ENCODE measurements around the gene NHLRC1.

NHLRC1 gene

DNA sequence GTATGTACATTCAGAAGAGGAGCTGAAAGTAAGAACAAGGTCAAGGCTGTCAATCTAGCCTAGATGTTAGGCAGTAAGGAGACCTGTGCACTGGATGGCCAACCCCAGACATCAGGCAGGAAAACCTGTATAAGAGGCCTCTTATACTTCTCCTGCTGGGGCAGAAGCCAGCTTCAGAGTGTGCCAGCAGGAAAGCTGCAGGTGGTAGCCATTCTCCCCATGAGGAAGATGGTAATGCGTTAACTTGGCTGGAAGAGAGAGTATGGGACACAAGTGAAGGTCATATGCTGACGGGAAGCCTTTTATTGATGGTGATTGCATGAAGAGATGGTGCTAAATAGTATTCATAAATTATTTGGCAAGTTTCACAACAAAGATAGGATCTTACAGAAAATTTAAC is 20.6 kb downstream of the NHLRC1 start:
- no peak for TF ChIP-seq EZH2 (IDR thresholded peaks at IDR 0.05; ENCODE audit: borderline replicate concordance, low read depth, low read length, severe bottlenecking)
- TF ChIP-seq, protein P1, sequence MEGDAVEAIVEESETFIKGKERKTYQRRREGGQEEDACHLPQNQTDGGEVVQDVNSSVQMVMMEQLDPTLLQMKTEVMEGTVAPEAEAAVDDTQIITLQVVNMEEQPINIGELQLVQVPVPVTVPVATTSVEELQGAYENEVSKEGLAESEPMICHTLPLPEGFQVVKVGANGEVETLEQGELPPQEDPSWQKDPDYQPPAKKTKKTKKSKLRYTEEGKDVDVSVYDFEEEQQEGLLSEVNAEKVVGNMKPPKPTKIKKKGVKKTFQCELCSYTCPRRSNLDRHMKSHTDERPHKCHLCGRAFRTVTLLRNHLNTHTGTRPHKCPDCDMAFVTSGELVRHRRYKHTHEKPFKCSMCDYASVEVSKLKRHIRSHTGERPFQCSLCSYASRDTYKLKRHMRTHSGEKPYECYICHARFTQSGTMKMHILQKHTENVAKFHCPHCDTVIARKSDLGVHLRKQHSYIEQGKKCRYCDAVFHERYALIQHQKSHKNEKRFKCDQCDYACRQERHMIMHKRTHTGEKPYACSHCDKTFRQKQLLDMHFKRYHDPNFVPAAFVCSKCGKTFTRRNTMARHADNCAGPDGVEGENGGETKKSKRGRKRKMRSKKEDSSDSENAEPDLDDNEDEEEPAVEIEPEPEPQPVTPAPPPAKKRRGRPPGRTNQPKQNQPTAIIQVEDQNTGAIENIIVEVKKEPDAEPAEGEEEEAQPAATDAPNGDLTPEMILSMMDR (IDR thresholded peaks at IDR 0.05; ENCODE audit: borderline replicate concordance, extremely low read depth, low read length, poor library complexity, severe bottlenecking): no peak
- Histone ChIP-seq H2AFZ (ENCODE audit: low read depth, low read length) (no peak overlapping the region), H3K4me1 (ENCODE audit: insufficient read depth, low read length) (no peaks in the 10 kb centered on the region), H4K20me1 (ENCODE audit: insufficient read depth, low read length) (no peaks in the 10 kb centered on the region), H3K9ac (ENCODE audit: low read depth, low read length) (no peak overlapping the region), H3K79me2 (ENCODE audit: insufficient read depth, low read length) (no peaks in the 10 kb centered on the region), H3K9me3 (ENCODE audit: insufficient read depth, low read length, severe bottlenecking) (no peaks in the 10 kb centered on the region), H3K36me3 (ENCODE audit: insufficient read depth, low read length) (no peaks in the 10 kb centered on the region), H3K4me2 (ENCODE audit: insufficient read depth, low read length) (no peak overlapping the region), H3K27ac (ENCODE audit: low read length) (no peak overlapping the region), H3K27me3 (ENCODE audit: insufficient read depth, low read length, poor library complexity) (no peaks in the 10 kb centered on the region), H3K4me3 (ENCODE audit: low read depth in 1 of 2, low read length in 2 of 2) (no peak overlapping the region)
- DNase-seq (no peak), ATAC-seq (ENCODE audit: insufficient read depth, low read depth) (no peak)

- Histone ChIP-seq H4K20me1 (ENCODE audit: insufficient read depth, low read length) (no peaks in the 10 kb centered on the region), H3K36me3 (ENCODE audit: insufficient read depth, low read length) (no peaks in the 10 kb centered on the region), H3K79me2 (ENCODE audit: insufficient read depth, low read length) (no peaks in the 10 kb centered on the region), H3K4me2 (ENCODE audit: insufficient read depth, low read length) (no peak overlapping the region), H3K4me3 (ENCODE audit: low read depth in 1 of 2, low read length in 2 of 2) (no peak overlapping the region), H3K27me3 (ENCODE audit: insufficient read depth, low read length, poor library complexity) (no peaks in the 10 kb centered on the region), H3K27ac (ENCODE audit: low read length) (no peak overlapping the region), H2AFZ (ENCODE audit: low read depth, low read length) (no peak overlapping the region), H3K9ac (ENCODE audit: low read depth, low read length) (no peak overlapping the region), H3K4me1 (ENCODE audit: insufficient read depth, low read length) (no peaks in the 10 kb centered on the region), H3K9me3 (ENCODE audit: insufficient read depth, low read length, severe bottlenecking) (no peaks in the 10 kb centered on the region)
- DNase-seq (no peak), ATAC-seq (ENCODE audit: insufficient read depth, low read depth) (no peak)
- TF ChIP-seq, protein P1 (IDR thresholded peaks at IDR 0.05; ENCODE audit: borderline replicate concordance, extremely low read depth, low read length, poor library complexity, severe bottlenecking): no peak
- TF ChIP-seq EZH2 (IDR thresholded peaks at IDR 0.05; ENCODE audit: borderline replicate concordance, low read depth, low read length, severe bottlenecking): no peak
Observed at GRCh38 chr6:18101271-18101670, 21.2 kb downstream of the NHLRC1 start.

GRCh38 chr6:18100296-18100695 is 22.2 kb downstream of the NHLRC1 start:
- Histone ChIP-seq H3K79me2 (ENCODE audit: insufficient read depth, low read length) (no peaks in the 10 kb centered on the region), H2AFZ (ENCODE audit: low read depth, low read length) (no peak overlapping the region), H3K9me3 (ENCODE audit: insufficient read depth, low read length, severe bottlenecking) (no peaks in the 10 kb centered on the region), H3K27ac (ENCODE audit: low read length) (no peak overlapping the region), H4K20me1 (ENCODE audit: insufficient read depth, low read length) (no peaks in the 10 kb centered on the region), H3K4me2 (ENCODE audit: insufficient read depth, low read length) (no peak overlapping the region), H3K9ac (ENCODE audit: low read depth, low read length) (no peak overlapping the region), H3K27me3 (ENCODE audit: insufficient read depth, low read length, poor library complexity) (no peaks in the 10 kb centered on the region), H3K36me3 (ENCODE audit: insufficient read depth, low read length) (no peaks in the 10 kb centered on the region), H3K4me3 (ENCODE audit: low read depth in 1 of 2, low read length in 2 of 2) (no peak overlapping the region), H3K4me1 (ENCODE audit: insufficient read depth, low read length) (no peaks in the 10 kb centered on the region)
- ATAC-seq (ENCODE audit: insufficient read depth, low read depth): no peak
- no peak for DNase-seq
- TF ChIP-seq, protein P1 (IDR thresholded peaks at IDR 0.05; ENCODE audit: borderline replicate concordance, extremely low read depth, low read length, poor library complexity, severe bottlenecking): no peak
- TF ChIP-seq EZH2 (IDR thresholded peaks at IDR 0.05; ENCODE audit: borderline replicate concordance, low read depth, low read length, severe bottlenecking): no peak

GRCh38 chr6:18099511-18099910 is 23.0 kb downstream of the NHLRC1 start:
- H3K36me3 ChIP-seq (ENCODE audit: insufficient read depth, low read length): no peaks in the 10 kb centered on the region
- no peaks in the 10 kb centered on the region for H3K27me3 ChIP-seq (ENCODE audit: insufficient read depth, low read length, poor library complexity)
- no peak overlapping the region for H2AFZ ChIP-seq (ENCODE audit: low read depth, low read length)
- H3K4me3 ChIP-seq (ENCODE audit: low read depth in 1 of 2, low read length in 2 of 2): no peak overlapping the region
- no peaks in the 10 kb centered on the region for H3K79me2 ChIP-seq (ENCODE audit: insufficient read depth, low read length)
- TF ChIP-seq, protein P1 (IDR thresholded peaks at IDR 0.05; ENCODE audit: borderline replicate concordance, extremely low read depth, low read length, poor library complexity, severe bottlenecking): no peak
- no peak for TF ChIP-seq EZH2 (IDR thresholded peaks at IDR 0.05; ENCODE audit: borderline replicate concordance, low read depth, low read length, severe bottlenecking)
- ATAC-seq (ENCODE audit: insufficient read depth, low read depth): no peak
- no peak overlapping the region for H3K4me2 ChIP-seq (ENCODE audit: insufficient read depth, low read length)
- no peaks in the 10 kb centered on the region for H4K20me1 ChIP-seq (ENCODE audit: insufficient read depth, low read length)
- H3K27ac ChIP-seq (ENCODE audit: low read length): no peak overlapping the region
- H3K9me3 ChIP-seq (ENCODE audit: insufficient read depth, low read length, severe bottlenecking): no peaks in the 10 kb centered on the region
- no peaks in the 10 kb centered on the region for H3K4me1 ChIP-seq (ENCODE audit: insufficient read depth, low read length)
- no peak for DNase-seq
- H3K9ac ChIP-seq (ENCODE audit: low read depth, low read length): no peak overlapping the region
